Lower lobe of right lung (tissue), 2 donors: Measurements from ENCODE around the gene TP53BP2. TPM values are rescaled to one million over a fixed set of nuclear protein-coding genes. Genes with fewer than 3 reads are reported as not detected.

Source experiments
- ATAC-seq, 2 donors: fragments of 200-7000 bp; cut with Tn5 transposase; one replicate each; pipeline ENCODE4 v1.9.1; 2020 to 2022; ENCODE audit warnings: mild to moderate bottlenecking in 2 of 2, moderate library complexity in 2 of 2
- DNase-seq: peaks from one replicate; pipeline ENCODE4 v3.0.0-alpha.2; 2020
- H3K27ac ChIP-seq: fragments of 200-600 bp; one replicate; pipeline ENCODE4 v1.8.0; 2022
- H3K27me3 ChIP-seq: fragments of 200-600 bp; one replicate; pipeline ENCODE4 v1.8.0; 2022; ENCODE audit warnings: low read depth
- H3K36me3 ChIP-seq: fragments of 200-600 bp; one replicate; pipeline ENCODE4 v1.8.0; 2022; ENCODE audit warnings: mild to moderate bottlenecking
- H3K4me1 ChIP-seq: fragments of 200-600 bp; one replicate; pipeline ENCODE4 v1.8.0; 2022
- H3K4me3 ChIP-seq: fragments of 200-600 bp; one replicate; pipeline ENCODE4 v1.8.0; 2022; ENCODE audit warnings: mild to moderate bottlenecking
- H3K9me3 ChIP-seq: fragments of 200-600 bp; one replicate; pipeline ENCODE4 v1.8.0; 2022
- CTCF ChIP-seq: fragments of 200-600 bp; IDR thresholded peaks from one replicate; pipeline ENCODE4 v1.8.0; 2022; ENCODE audit warnings: antibody characterized with exemption, mild to moderate bottlenecking
- intact Hi-C: fragments of 100-400 bp; cut with DNase I; formaldehyde crosslinking; loops from one replicate; pipeline ENCODE4 v1.11.0; 2022
- total RNA-seq: library from RNA; stranded (reverse); fragmentation: NEBNext Ultra II Directional; extraction: Animal tissue kit (Norgen Biotek cat#: 25700); gene quantifications from one replicate; pipeline ENCODE4 v1.2.1, GENCODE V29; 2021
- donor health status: DM: no; HTN: yes; CAD: no; lungs with severe emphysema.

The TP53BP2 gene
- total RNA-seq, 1 donor from 2014 or later: 59.1 TPM

GRCh38 chr1:223827193-223827663, 18.5 kb downstream of the TP53BP2 start:
- no peak for DNase-seq
- no peaks in the 10 kb centered on the region for H3K36me3 ChIP-seq
- H3K27me3 ChIP-seq: no peaks in the 10 kb centered on the region
- no peaks in the 10 kb centered on the region for H3K9me3 ChIP-seq
- peak; percentile 31 to 46 for ATAC-seq
- peak overlapping the region; percentile 13 for H3K27ac ChIP-seq
- no peak overlapping the region for H3K4me3 ChIP-seq
- intact Hi-C loops: no loop called here
- no peak for TF ChIP-seq CTCF
- peaks cover 55% of the 10 kb centered on the region for H3K4me1 ChIP-seq

- H3K4me1 ChIP-seq: peaks cover 46% of the 10 kb centered on the region
- peak overlapping the region; percentile 25 for H3K27ac ChIP-seq
These were observed 19.7 kb downstream of the TP53BP2 start for GRCh38 chr1:223825767-223826748.

GRCh38 chr1:223824712-223825111, 21.0 kb downstream of the TP53BP2 start:
- peak; percentile 20 to 28 for ATAC-seq
- H3K4me3 ChIP-seq: no peak overlapping the region
- H3K36me3 ChIP-seq: peaks cover 16% of the 10 kb centered on the region
- H3K27me3 ChIP-seq: no peaks in the 10 kb centered on the region
- intact Hi-C loops: no loop called here
- H3K9me3 ChIP-seq: no peaks in the 10 kb centered on the region
- no peak for TF ChIP-seq CTCF
- DNase-seq: no peak
- H3K4me1 ChIP-seq: peaks cover 55% of the 10 kb centered on the region
- no peak overlapping the region for H3K27ac ChIP-seq

More at GRCh38 chr1:223825767-223826748, 19.7 kb downstream of the TP53BP2 start:
- Histone ChIP-seq H3K9me3 (no peaks in the 10 kb centered on the region), H3K36me3 (peaks cover 4% of the 10 kb centered on the region), H3K4me3 (no peak overlapping the region), H3K27me3 (no peaks in the 10 kb centered on the region)
- no peak for DNase-seq
- intact Hi-C loops: no loop called here
- ATAC-seq: peak; percentile 77 to 84
- no peak for TF ChIP-seq CTCF

GRCh38 chr1:223824287-223824686, 21.5 kb downstream of the TP53BP2 start:
- Histone ChIP-seq H3K36me3 (peaks cover 19% of the 10 kb centered on the region), H3K9me3 (no peaks in the 10 kb centered on the region), H3K27ac (no peak overlapping the region), H3K4me3 (no peak overlapping the region), H3K27me3 (no peaks in the 10 kb centered on the region), H3K4me1 (peaks cover 58% of the 10 kb centered on the region)
- ATAC-seq: no peak
- TF ChIP-seq CTCF: no peak
- no peak for DNase-seq
- intact Hi-C loops: no loop called here

- no peak for TF ChIP-seq CTCF
- H3K27ac ChIP-seq: no peak overlapping the region
- H3K9me3 ChIP-seq: no peaks in the 10 kb centered on the region
- intact Hi-C loops: no loop called here
- no peak overlapping the region for H3K4me3 ChIP-seq
- no peak for ATAC-seq
- H3K4me1 ChIP-seq: peaks cover 47% of the 10 kb centered on the region
- H3K36me3 ChIP-seq: peaks cover 19% of the 10 kb centered on the region
- H3K27me3 ChIP-seq: no peaks in the 10 kb centered on the region
- DNase-seq: no peak
These were observed 24.8 kb downstream of the TP53BP2 start for GRCh38 chr1:223820971-223821370.
